H1 (cell line): ENCODE data around the gene IKZF2. TPM values are rescaled to one million over a fixed set of nuclear protein-coding genes. Genes with fewer than 3 reads are reported as not detected.

Source experiments
- CTCF ChIA-PET: fragments of 300-600 bp; sonication (Branson Sonifier 250); formaldehyde crosslinking; loops from one replicate; lab custom pipeline; 2021; ENCODE audit not compliant: partially characterized antibody; lab: Charles Lee
- POLR2A ChIA-PET: fragments of 300-600 bp; sonication (Branson Sonifier 250); formaldehyde crosslinking; loops from one replicate; lab custom pipeline; 2021; ENCODE audit warnings: inconsistent platforms; ENCODE audit not compliant: partially characterized antibody; lab: Charles Lee
- DNase-seq, 2 experiments: peaks; one replicate each; pipeline versions ENCODE4 v3.0.0 to v3.0.0-alpha.2; 2010 to 2022; ENCODE audit warnings: low spot score in 2 of 2, low read depth in 1 of 2, mixed read lengths in 1 of 2
- FAIRE-seq: peaks from 2 replicates; lab custom pipeline; 2011; peaks lifted over from hg19 to GRCh38; lab: Jason Lieb, UNC
- H2AFZ ChIP-seq: 2 replicates; pipeline ENCODE4 v1.8.1; 2012; ENCODE audit warnings: low read length, inconsistent platforms
- H2AK5ac ChIP-seq: 2 replicates; pipeline ENCODE4 v1.6.1; 2013; ENCODE audit warnings: low read depth, low read length
- H2BK120ac ChIP-seq: replicated peaks from 2 replicates; pipeline ENCODE3; 2013; ENCODE audit warnings: low read depth, low read length, inconsistent platforms
- H2BK12ac ChIP-seq: 2 replicates; pipeline ENCODE4 v1.6.1; 2013; ENCODE audit warnings: low read depth, low read length
- H2BK15ac ChIP-seq: 2 replicates; pipeline ENCODE4 v1.6.1; 2013; ENCODE audit warnings: low read length
- H2BK20ac ChIP-seq: 2 replicates; pipeline ENCODE4 v1.6.1; 2013; ENCODE audit warnings: low read length
- H2BK5ac ChIP-seq: 2 replicates; pipeline ENCODE4 v1.6.1; 2013; ENCODE audit warnings: low read depth, low read length
- H3K14ac ChIP-seq: 2 replicates; pipeline ENCODE4 v1.6.1; 2013; ENCODE audit warnings: inconsistent platforms; ENCODE audit not compliant: insufficient read length
- H3K18ac ChIP-seq: 2 replicates; pipeline ENCODE4 v1.6.1; 2013; ENCODE audit warnings: low read length; ENCODE audit errors: extremely low read depth
- H3K23ac ChIP-seq: 2 replicates; pipeline ENCODE4 v1.6.1; 2013; ENCODE audit warnings: inconsistent platforms; ENCODE audit not compliant: insufficient read length
- H3K23me2 ChIP-seq: 2 replicates; pipeline ENCODE4 v1.6.1; 2013; ENCODE audit warnings: low read depth, low read length
- H3K27ac ChIP-seq: 2 replicates; pipeline ENCODE4 v1.6.1; 2011; ENCODE audit warnings: low read depth, low read length, inconsistent platforms
- H3K27me3 ChIP-seq, 4 experiments: replicated peaks in 1 of 4; 1 replicate in 1 of 4; 2 replicates in 3 of 4; pipeline versions ENCODE4 v1.6.1 to v1.8.1; 2011 to 2013; ENCODE audit warnings: low read length in 3 of 4, mild to moderate bottlenecking in 3 of 4, inconsistent platforms in 2 of 4, mixed read lengths in 2 of 4, moderate library complexity in 1 of 4; ENCODE audit not compliant: control insufficient read depth in 3 of 4, insufficient read depth in 3 of 4; ENCODE audit errors: extremely low read depth in 1 of 4
- H3K36me3 ChIP-seq, 4 experiments: 2 replicates each; pipeline versions ENCODE4 v1.6.1 to v1.8.1; 2011 to 2013; ENCODE audit warnings: mild to moderate bottlenecking in 4 of 4, low read length in 3 of 4, moderate library complexity in 2 of 4, control low read depth in 1 of 4, inconsistent platforms in 1 of 4; ENCODE audit not compliant: insufficient read depth in 4 of 4, control insufficient read depth in 2 of 4
- H3K4ac ChIP-seq: replicated peaks from 2 replicates; pipeline ENCODE3; 2013; ENCODE audit warnings: low read length, low read depth, mixed read lengths, inconsistent platforms; ENCODE audit not compliant: insufficient read length
- H3K4me1 ChIP-seq, 4 experiments: replicated peaks in 1 of 4; 1 replicate in 1 of 4; 2 replicates in 3 of 4; pipeline versions ENCODE4 v1.6.1 to v1.8.1; 2011 to 2013; ENCODE audit warnings: low read length in 3 of 4, inconsistent platforms in 2 of 4, mixed read lengths in 1 of 4; ENCODE audit not compliant: insufficient read depth in 4 of 4, control insufficient read depth in 3 of 4
- H3K4me2 ChIP-seq, 2 experiments: 2 replicates each; pipeline versions ENCODE4 v1.6.1 to v1.8.1; 2011 to 2013; ENCODE audit warnings: low read depth in 2 of 2, low read length in 2 of 2, control low read depth in 1 of 2, inconsistent platforms in 1 of 2, mild to moderate bottlenecking in 1 of 2; ENCODE audit not compliant: insufficient read depth in 1 of 2
- H3K4me3 ChIP-seq, 4 experiments: fragments of 200-600, 300-600 bp in 1 of 4; sonication (generic), shearing (Covaris generic), sonication (Bioruptor Twin) in 1 of 4; 2 replicates each; pipeline versions ENCODE4 v1.5.1 to v1.8.1; 2011 to 2016; ENCODE audit warnings: low read length in 4 of 4, low read depth in 3 of 4, control low read depth in 2 of 4, inconsistent platforms in 2 of 4, mild to moderate bottlenecking in 2 of 4, mixed read lengths in 1 of 4, moderate library complexity in 1 of 4; ENCODE audit not compliant: insufficient read depth in 2 of 4; ENCODE audit errors: extremely low read depth in 1 of 4
- H3K56ac ChIP-seq: replicated peaks from 2 replicates; pipeline ENCODE3; 2013; ENCODE audit warnings: low read depth, mild to moderate bottlenecking, mixed read lengths, low read length, inconsistent platforms; ENCODE audit not compliant: insufficient read length
- H3K79me1 ChIP-seq: 2 replicates; pipeline ENCODE4 v1.6.1; 2013; ENCODE audit warnings: low read depth, low read length, control low read depth
- H3K79me2 ChIP-seq, 2 experiments: 2 replicates each; pipeline versions ENCODE4 v1.6.1 to v1.8.1; 2012 to 2013; ENCODE audit warnings: low read length in 2 of 2, mild to moderate bottlenecking in 2 of 2, inconsistent platforms in 1 of 2; ENCODE audit not compliant: insufficient read depth in 2 of 2, control insufficient read depth in 1 of 2
- H3K9ac ChIP-seq, 4 experiments: replicated peaks in 1 of 4; 1 replicate in 1 of 4; 2 replicates in 3 of 4; pipeline versions ENCODE4 v1.6.1 to v1.8.1; 2011 to 2013; ENCODE audit warnings: low read depth in 3 of 4, low read length in 3 of 4, control low read depth in 2 of 4, mild to moderate bottlenecking in 2 of 4, moderate library complexity in 2 of 4, inconsistent platforms in 1 of 4; ENCODE audit errors: extremely low read depth in 1 of 4
- H3K9me3 ChIP-seq, 2 experiments: 2 replicates each; pipeline versions ENCODE4 v1.6.1 to v1.8.1; 2012 to 2013; ENCODE audit warnings: mild to moderate bottlenecking in 2 of 2, moderate library complexity in 2 of 2, control low read depth in 1 of 2, inconsistent platforms in 1 of 2, low read depth in 1 of 2, low read length in 1 of 2, mixed read lengths in 1 of 2; ENCODE audit not compliant: insufficient read depth in 2 of 2
- H4K20me1 ChIP-seq, 2 experiments: replicated peaks in 1 of 2; 2 replicates each; pipeline versions ENCODE3 to v1.8.1; 2011 to 2013; ENCODE audit warnings: inconsistent platforms in 2 of 2, low read length in 2 of 2, mild to moderate bottlenecking in 1 of 2; ENCODE audit not compliant: insufficient read depth in 2 of 2, control insufficient read depth in 1 of 2
- H4K5ac ChIP-seq: 2 replicates; pipeline ENCODE4 v1.6.1; 2013; ENCODE audit warnings: low read length, low read depth, mixed read lengths, inconsistent platforms; ENCODE audit not compliant: insufficient read length
- H4K8ac ChIP-seq: 2 replicates; pipeline ENCODE4 v1.8.0; 2013; ENCODE audit warnings: mild to moderate bottlenecking, moderate library complexity, low read length, inconsistent platforms; ENCODE audit not compliant: insufficient read depth; ENCODE audit errors: extremely low read depth
- H4K91ac ChIP-seq: replicated peaks from 2 replicates; pipeline ENCODE3; 2013; ENCODE audit warnings: low read length, mixed read lengths, inconsistent platforms; ENCODE audit not compliant: insufficient read length
- ASH2L ChIP-seq: fragments of 200-600, 300-600 bp; sonication (generic); IDR thresholded peaks from one replicate; pipeline ENCODE4 v1.7.1; 2017; ENCODE audit warnings: low read length
- BRCA1 ChIP-seq: IDR thresholded peaks from 2 replicates; pipeline ENCODE4 v1.6.1; 2012; ENCODE audit warnings: low read depth, low read length, improper control_type of control experiment
- CHD2 ChIP-seq: IDR thresholded peaks from 2 replicates; pipeline ENCODE4 v1.6.1; 2012; ENCODE audit warnings: low read length, improper control_type of control experiment
- CTBP2 ChIP-seq: IDR thresholded peaks from 2 replicates; pipeline ENCODE4 v1.7.0; 2011; ENCODE audit warnings: borderline replicate concordance, mild to moderate bottlenecking, moderate library complexity, mixed read lengths, low read length; ENCODE audit not compliant: insufficient read depth, insufficient read length
- EZH2 ChIP-seq: fragments of 200-600 bp; sonication (generic); IDR thresholded peaks from 2 replicates; pipeline ENCODE4 v1.7.1; 2012; ENCODE audit warnings: low read depth, mild to moderate bottlenecking, moderate library complexity, low read length, inconsistent platforms; ENCODE audit not compliant: severe bottlenecking
- GABPA ChIP-seq: IDR thresholded peaks from 2 replicates; pipeline ENCODE4 v1.6.1; 2011; ENCODE audit warnings: mild to moderate bottlenecking, low read length, moderate library complexity, borderline replicate concordance; ENCODE audit not compliant: insufficient read depth
- KDM1A ChIP-seq: fragments of 200-600, 300-600 bp; sonication (generic); IDR thresholded peaks from 2 replicates; pipeline ENCODE4 v1.7.1; 2016; ENCODE audit warnings: mild to moderate bottlenecking, low read length, borderline replicate concordance
- KDM4A ChIP-seq: IDR thresholded peaks from one replicate; pipeline ENCODE4 v1.7.1; 2012; ENCODE audit warnings: low read depth, mild to moderate bottlenecking, moderate library complexity, low read length, inconsistent platforms; ENCODE audit not compliant: severe bottlenecking
- MAFK ChIP-seq: IDR thresholded peaks from 2 replicates; pipeline ENCODE4 v1.6.1; 2012; ENCODE audit warnings: low read depth, mild to moderate bottlenecking, improper control_type of control experiment, low read length
- POU5F1 ChIP-seq: IDR thresholded peaks from 2 replicates; pipeline ENCODE4 v1.6.1; 2011; ENCODE audit warnings: low read depth, mild to moderate bottlenecking, low read length, moderate library complexity
- RXRA ChIP-seq: IDR thresholded peaks from 2 replicates; pipeline ENCODE4 v1.6.1; 2011; ENCODE audit warnings: low read depth, mild to moderate bottlenecking, low read length, moderate library complexity; ENCODE audit not compliant: insufficient read depth
- SIN3A ChIP-seq, 2 experiments: IDR thresholded peaks in 1 of 2; conservative IDR thresholded peaks in 1 of 2; 2 replicates each; pipeline ENCODE4 v1.6.1; 2011 to 2012; ENCODE audit warnings: low read length in 2 of 2, improper control_type of control experiment in 1 of 2, low read depth in 1 of 2, mild to moderate bottlenecking in 1 of 2
- SIRT6 ChIP-seq: IDR thresholded peaks from one replicate; pipeline ENCODE4 v1.7.1; 2012; ENCODE audit warnings: low read length, inconsistent platforms
- SRF ChIP-seq: IDR thresholded peaks from 2 replicates; pipeline ENCODE4 v1.6.1; 2011; ENCODE audit warnings: mild to moderate bottlenecking, low read depth, low read length, moderate library complexity
- TAF1 ChIP-seq: IDR thresholded peaks from 2 replicates; pipeline ENCODE4 v1.6.1; 2011; ENCODE audit warnings: mild to moderate bottlenecking, low read depth, low read length
- WGBS, 2 experiments: shearing (Covaris generic) in 1 of 2; methylation state at CpG; one replicate each; pipeline versions ENCODE4 v1.1.6 to v1.1.7; 2013 to 2015; ENCODE audit warnings: low lambda C conversion rate in 2 of 2, mixed read lengths in 2 of 2, inconsistent platforms in 1 of 2, low coverage in 1 of 2, missing lambda C conversion rate in 1 of 2; ENCODE audit not compliant: insufficient replicate concordance in 2 of 2, insufficient coverage in 1 of 2, insufficient read length in 1 of 2; ENCODE audit errors: extremely low coverage in 1 of 2, missing lambda C conversion rate in 1 of 2; 5-methylcytosine and 5-hydroxymethylcytosine counted together
- polyA plus RNA-seq, 7 experiments: library from polyadenylated mRNA; depleted of rRNA in 3 of 7; stranded (reverse) in 5 of 7; unstranded in 2 of 7; fragments of >200 nt in 5 of 7; fragments of 200-250 nt in 2 of 7; gene quantifications; 1 replicate in 5 of 7; 2 replicates in 1 of 7; 4 replicates in 1 of 7; pipeline versions ENCODE4 v1.2.1 to v1.2.3, GENCODE V29; 2011 to 2013; ENCODE audit warnings: missing spikeins in 2 of 7, mixed read lengths in 2 of 7
- total RNA-seq: library from RNA; stranded (reverse); fragmentation: NEBNext Ultra II Directional; extraction: Animal tissue kit (Norgen Biotek cat#: 25700); gene quantifications from 2 replicates; pipeline ENCODE4 v1.2.1, GENCODE V29; 2021

IKZF2 gene
- total and polyA plus RNA-seq, 2 of the 8 experiments (the other 6 are each of a cell fraction or from before 2014, with no cell fraction given): 1.7 to 4.4 TPM

- Histone ChIP-seq H2BK20ac (no peak overlapping the region), H3K9ac (no peak overlapping the region), H3K23ac (no peak overlapping the region), H3K4me3 (no peak overlapping the region; a peak in 1 of 8 replicates), H3K79me1 (no peaks in the 10 kb centered on the region), H4K8ac (no peak overlapping the region), H2AFZ (no peak overlapping the region), H3K9me3 (no peaks in the 10 kb centered on the region), H3K18ac (no peak overlapping the region), H2AK5ac (no peak overlapping the region), H3K4me2 (no peak overlapping the region; a peak in 1 of 4 replicates), H3K27ac (0 out of 2 replicates have a peak overlapping the region, but pooled peaks have one; percentile 17), H3K36me3 (no peaks in the 10 kb centered on the region), H2BK15ac (no peak overlapping the region), H3K14ac (no peak overlapping the region), H4K91ac (no peak overlapping the region), H3K79me2 (no peaks in the 10 kb centered on the region), H3K4ac (no peak overlapping the region), H3K27me3 (no peaks in the 10 kb centered on the region), H2BK120ac (no peak overlapping the region), H2BK5ac (no peak overlapping the region), H3K4me1 (peaks cover 4 to 8% (median 4%) of the 10 kb centered on the region in 4 experiments; a peak in 6 of 7 replicates), H2BK12ac (peak overlapping the region; percentile 35; the same call in 1 of the 2 replicates), H4K20me1 (peaks cover 0 to 1% of the 10 kb centered on the region in 2 experiments), H3K56ac (no peak overlapping the region), H4K5ac (no peak overlapping the region), H3K23me2 (no peaks in the 10 kb centered on the region)
- ChIA-PET POLR2A (interaction anchor here (0.6 kb wide), 1 partner anchor 563 kb away, joined by 3 read pairs; no protein-coding TSS in a partner anchor), CTCF (no interaction called here)
- FAIRE-seq (no peak), DNase-seq (no peak)
- 88% methylated on average over 4 of the region's 4 CpGs; no CpG with 5 or more reads in 1 of the 2 experiments for WGBS, 2 experiments
- TF ChIP-seq SIN3A (conservative IDR thresholded peaks at IDR 0.05 in 1 of 2, IDR thresholded peaks at IDR 0.05 in 1 of 2; ENCODE audit: low read depth in 1 of 2, low read length in 2 of 2): no peak
- TF ChIP-seq BRCA1: no peak
- no peak for TF ChIP-seq CTBP2
- no peak for TF ChIP-seq KDM4A
- no peak for TF ChIP-seq MAFK
- TF ChIP-seq KDM1A: no peak
- TF ChIP-seq EZH2: no peak
- no peak for TF ChIP-seq CHD2
- no peak for TF ChIP-seq SIRT6
- no peak for TF ChIP-seq SRF
- no peak for TF ChIP-seq RXRA
- no peak for TF ChIP-seq ASH2L
- TF ChIP-seq TAF1: no peak
- no peak for TF ChIP-seq POU5F1
- no peak for TF ChIP-seq GABPA
Observed at GRCh38 chr2:213085538-213085937, 65.9 kb downstream of the IKZF2 start.
